HCT116 (cell line): ENCODE results near the gene PXN.

ENCODE experiments used
- EZH2 ChIP-seq: fragments of 200-600 bp; sonication (generic); IDR thresholded peaks from 2 replicates; pipeline ENCODE4 v1.6.1; 2017; ENCODE audit warnings: antibody characterized with exemption, mixed run types
- POLR2A ChIP-seq: IDR thresholded peaks from 2 replicates; pipeline ENCODE4 v1.7.0; 2011; ENCODE audit warnings: borderline replicate concordance; ENCODE audit not compliant: insufficient read depth, insufficient read length; ENCODE audit errors: extremely low read depth
- ZNF274 ChIP-seq: fragments of 200-500 bp; sonication (Bioruptor generic); IDR thresholded peaks from 2 replicates; pipeline ENCODE4 v1.6.1; 2014; ENCODE audit warnings: mild to moderate bottlenecking, low read depth, low read length, inconsistent platforms
- TF ChIP-seq, protein P1 (sequence below): IDR thresholded peaks from 2 replicates; pipeline ENCODE4 v1.6.1; 2012; ENCODE audit warnings: low read depth

GRCh38 chr12:120214626-120215356 is 50.7 kb downstream of the PXN start:
- TF ChIP-seq POLR2A: no peak
- TF ChIP-seq ZNF274: no peak
- TF ChIP-seq, protein P1, sequence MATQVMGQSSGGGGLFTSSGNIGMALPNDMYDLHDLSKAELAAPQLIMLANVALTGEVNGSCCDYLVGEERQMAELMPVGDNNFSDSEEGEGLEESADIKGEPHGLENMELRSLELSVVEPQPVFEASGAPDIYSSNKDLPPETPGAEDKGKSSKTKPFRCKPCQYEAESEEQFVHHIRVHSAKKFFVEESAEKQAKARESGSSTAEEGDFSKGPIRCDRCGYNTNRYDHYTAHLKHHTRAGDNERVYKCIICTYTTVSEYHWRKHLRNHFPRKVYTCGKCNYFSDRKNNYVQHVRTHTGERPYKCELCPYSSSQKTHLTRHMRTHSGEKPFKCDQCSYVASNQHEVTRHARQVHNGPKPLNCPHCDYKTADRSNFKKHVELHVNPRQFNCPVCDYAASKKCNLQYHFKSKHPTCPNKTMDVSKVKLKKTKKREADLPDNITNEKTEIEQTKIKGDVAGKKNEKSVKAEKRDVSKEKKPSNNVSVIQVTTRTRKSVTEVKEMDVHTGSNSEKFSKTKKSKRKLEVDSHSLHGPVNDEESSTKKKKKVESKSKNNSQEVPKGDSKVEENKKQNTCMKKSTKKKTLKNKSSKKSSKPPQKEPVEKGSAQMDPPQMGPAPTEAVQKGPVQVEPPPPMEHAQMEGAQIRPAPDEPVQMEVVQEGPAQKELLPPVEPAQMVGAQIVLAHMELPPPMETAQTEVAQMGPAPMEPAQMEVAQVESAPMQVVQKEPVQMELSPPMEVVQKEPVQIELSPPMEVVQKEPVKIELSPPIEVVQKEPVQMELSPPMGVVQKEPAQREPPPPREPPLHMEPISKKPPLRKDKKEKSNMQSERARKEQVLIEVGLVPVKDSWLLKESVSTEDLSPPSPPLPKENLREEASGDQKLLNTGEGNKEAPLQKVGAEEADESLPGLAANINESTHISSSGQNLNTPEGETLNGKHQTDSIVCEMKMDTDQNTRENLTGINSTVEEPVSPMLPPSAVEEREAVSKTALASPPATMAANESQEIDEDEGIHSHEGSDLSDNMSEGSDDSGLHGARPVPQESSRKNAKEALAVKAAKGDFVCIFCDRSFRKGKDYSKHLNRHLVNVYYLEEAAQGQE: no peak
- no peak for TF ChIP-seq EZH2
